ENCODE data around the gene ZNF407.
"Not testable (repeated sequence)": the region's sequence is repeated elsewhere in the genome, so short reads cannot be mapped to it uniquely, and the experiment has no call there.

GRCh38 chr18:74971776-74972175 lies 374.1 kb downstream of the ZNF407 start:
- not testable (repeated sequence) for TF ChIP-seq CTCF, POLR2A, POLR2AphosphoS5 (IDR thresholded peaks at IDR 0.05)
